Measurements from ENCODE around the gene ADGRG1. TPM values are rescaled to one million over a fixed set of nuclear protein-coding genes. Genes with fewer than 3 reads are reported as not detected.

Gene ADGRG1
- total and polyA plus RNA-seq, 3 donors from 2014 or later: 134 to 346 (median 296) TPM

GRCh38 chr16:57640612-57641011 is 12.2 kb downstream of the ADGRG1 start:
- Histone ChIP-seq H3K4me3 (no peak overlapping the region), H3K36me3 (ENCODE audit: low read depth, missing control alignments) (no peaks in the 10 kb centered on the region), H3K9me3 (no peaks in the 10 kb centered on the region), H3K27ac (no peak overlapping the region), H3K27me3 (no peaks in the 10 kb centered on the region), H3K4me1 (peaks cover 67% of the 10 kb centered on the region)
- intact Hi-C loops (cut with DNase I; ENCODE audit: low total_unique reads): no loop called here
- TF ChIP-seq CTCF (IDR thresholded peaks at IDR 0.05) (no peak), POLR2A (IDR thresholded peaks at IDR 0.05) (no peak)
- 27 to 35% methylated on average over 7 to 8 of the region's 8 CpGs for WGBS, 2 donors
- DNase-seq: peak; percentile 69

GRCh38 chr16:57642160-57643135 is 14.0 kb downstream of the ADGRG1 start:
- Histone ChIP-seq H3K9me3 (no peaks in the 10 kb centered on the region), H3K36me3 (ENCODE audit: low read depth, missing control alignments) (no peaks in the 10 kb centered on the region), H3K4me1 (peaks cover 56% of the 10 kb centered on the region), H3K4me3 (no peak overlapping the region), H3K27me3 (no peaks in the 10 kb centered on the region), H3K27ac (peak overlapping the region; percentile 24 to 35)
- no peak for TF ChIP-seq CTCF (IDR thresholded peaks at IDR 0.05)
- TF ChIP-seq POLR2A (IDR thresholded peaks at IDR 0.05): no peak
- no peak for DNase-seq
- 70% methylated on average over 10 to 11 of the region's 11 CpGs for WGBS, 2 donors
- intact Hi-C loops (cut with DNase I; ENCODE audit: low total_unique reads): no loop called here

GRCh38 chr16:57643147-57643874 is 14.9 kb downstream of the ADGRG1 start:
- H3K4me3 ChIP-seq: no peak overlapping the region
- DNase-seq: peak; percentile 63
- H3K4me1 ChIP-seq: peaks cover 54% of the 10 kb centered on the region
- H3K36me3 ChIP-seq (ENCODE audit: low read depth, missing control alignments): no peaks in the 10 kb centered on the region
- 54 to 61% methylated on average over 6 to 7 of the region's 7 CpGs for WGBS, 2 donors
- H3K27ac ChIP-seq: peak overlapping the region in 1 of 2 donors; percentile 24
- no peak for TF ChIP-seq POLR2A (IDR thresholded peaks at IDR 0.05)
- H3K27me3 ChIP-seq: no peaks in the 10 kb centered on the region
- H3K9me3 ChIP-seq: no peaks in the 10 kb centered on the region
- intact Hi-C loops (cut with DNase I; ENCODE audit: low total_unique reads): no loop called here

GRCh38 chr16:57643910-57644309 is 15.5 kb downstream of the ADGRG1 start:
- H3K4me1 ChIP-seq: peaks cover 48% of the 10 kb centered on the region
- no peaks in the 10 kb centered on the region for H3K36me3 ChIP-seq (ENCODE audit: low read depth, missing control alignments)
- no peaks in the 10 kb centered on the region for H3K27me3 ChIP-seq
- no peaks in the 10 kb centered on the region for H3K9me3 ChIP-seq
- DNase-seq: no peak
- intact Hi-C loops (cut with DNase I; ENCODE audit: low total_unique reads): no loop called here
- H3K27ac ChIP-seq: no peak overlapping the region
- 50 to 68% methylated on average over 8 to 9 of the region's 9 CpGs for WGBS, 2 donors
- no peak overlapping the region for H3K4me3 ChIP-seq
- TF ChIP-seq POLR2A (IDR thresholded peaks at IDR 0.05): no peak
- no peak for TF ChIP-seq CTCF (IDR thresholded peaks at IDR 0.05)

GRCh38 chr16:57644383-57645014 is 16.1 kb downstream of the ADGRG1 start:
- peaks cover 43% of the 10 kb centered on the region for H3K4me1 ChIP-seq
- H3K27ac ChIP-seq: no peak overlapping the region
- intact Hi-C loops (cut with DNase I; ENCODE audit: low total_unique reads): no loop called here
- no peaks in the 10 kb centered on the region for H3K36me3 ChIP-seq (ENCODE audit: low read depth, missing control alignments)
- no peak overlapping the region for H3K4me3 ChIP-seq
- no peak for DNase-seq
- no peaks in the 10 kb centered on the region for H3K27me3 ChIP-seq
- WGBS, 2 donors: 58 to 75% methylated on average over 10 to 11 of the region's 11 CpGs
- no peaks in the 10 kb centered on the region for H3K9me3 ChIP-seq
- TF ChIP-seq CTCF (IDR thresholded peaks at IDR 0.05) (no peak), POLR2A (IDR thresholded peaks at IDR 0.05) (no peak)
